CD4-positive, alpha-beta T cell (primary cell): ENCODE measurements around the gene F2RL2. TPM values are rescaled to one million over a fixed set of nuclear protein-coding genes. Genes with fewer than 3 reads are reported as not detected.

ENCODE experiments used
- ATAC-seq: fragments of 200-7000 bp; cut with Tn5 transposase; one replicate; pipeline ENCODE4 v1.10.0; 2022; ENCODE audit warnings: mild to moderate bottlenecking; ENCODE audit not compliant: poor library complexity
- CTCF ChIA-PET: fragments of 350-600 bp; sonication (Branson Sonifier 250); formaldehyde crosslinking; loops from one replicate; lab custom pipeline; 2021; ENCODE audit warnings: antibody characterized with exemption, inconsistent platforms; lab: Charles Lee
- POLR2A ChIA-PET: fragments of 350-600 bp; sonication (Branson Sonifier 250); formaldehyde crosslinking; loops from one replicate; lab custom pipeline; 2021; ENCODE audit warnings: antibody characterized with exemption, inconsistent platforms; lab: Charles Lee
- DNase-seq, 14 experiments: peaks; one replicate each; pipeline ENCODE4 v3.0.0-alpha.2; 2013 to 2020; ENCODE audit warnings: mixed read lengths in 2 of 14
- H3K27ac ChIP-seq, 2 donors: one replicate each; pipeline versions ENCODE4 v1.5.1 to v1.7.0; 2013; ENCODE audit warnings: low read length in 2 of 2, low read depth in 1 of 2, mild to moderate bottlenecking in 1 of 2
- H3K27me3 ChIP-seq, 2 experiments: 1 replicate in 1 of 2; 2 replicates in 1 of 2; pipeline versions ENCODE4 v1.6.1 to v1.7.0; 2013; ENCODE audit warnings: low read length in 2 of 2, control low read depth in 1 of 2, mild to moderate bottlenecking in 1 of 2, moderate library complexity in 1 of 2; ENCODE audit not compliant: insufficient read depth in 2 of 2, control insufficient read depth in 1 of 2
- H3K36me3 ChIP-seq: one replicate; pipeline ENCODE4 v1.6.1; 2013; ENCODE audit warnings: low read length, control low read depth; ENCODE audit not compliant: insufficient read depth
- H3K4me1 ChIP-seq: one replicate; pipeline ENCODE4 v1.6.1; 2013; ENCODE audit warnings: low read length, control low read depth; ENCODE audit not compliant: insufficient read depth
- H3K4me3 ChIP-seq: one replicate; pipeline ENCODE4 v1.5.1; 2013; ENCODE audit warnings: mild to moderate bottlenecking, low read length, moderate library complexity
- H3K9me3 ChIP-seq, 2 experiments: 1 replicate in 1 of 2; 2 replicates in 1 of 2; pipeline versions ENCODE4 v1.6.1 to v1.7.0; 2013; ENCODE audit warnings: low read length in 2 of 2, mild to moderate bottlenecking in 2 of 2, control low read depth in 1 of 2, moderate library complexity in 1 of 2; ENCODE audit not compliant: control insufficient read depth in 1 of 2, insufficient read depth in 1 of 2
- H3K27ac Mint-ChIP-seq: one replicate; pipeline ENCODE4 v1.8.0; 2020; ENCODE audit warnings: mixed read lengths
- H3K27me3 Mint-ChIP-seq: one replicate; pipeline ENCODE4 v1.8.0; 2021; ENCODE audit warnings: mixed read lengths
- H3K36me3 Mint-ChIP-seq: one replicate; pipeline ENCODE4 v1.8.0; 2021; ENCODE audit warnings: low read depth, mixed read lengths
- H3K4me1 Mint-ChIP-seq: one replicate; pipeline ENCODE4 v1.8.0; 2021; ENCODE audit warnings: low read depth, mixed read lengths
- H3K4me3 Mint-ChIP-seq: one replicate; pipeline ENCODE4 v1.8.0; 2020; ENCODE audit warnings: mild to moderate bottlenecking, mixed read lengths
- H3K9me3 Mint-ChIP-seq: one replicate; pipeline ENCODE4 v1.8.0; 2020; ENCODE audit warnings: mixed read lengths
- CTCF ChIP-seq: fragments of 200-600 bp; IDR thresholded peaks from one replicate; pipeline ENCODE4 v1.8.0; 2022; ENCODE audit warnings: antibody characterized with exemption, mild to moderate bottlenecking
- intact Hi-C, 2 experiments: fragments of 100-400 bp; cut with DNase I in 1 of 2; cut with micrococcal nuclease in 1 of 2; formaldehyde crosslinking; loops; one replicate each; pipeline versions ENCODE4 v1.15.1 to v1.9.0; 2023 to 2025; cut with DNase I, micrococcal nuclease
- polyA plus RNA-seq, 2 donors: library from polyadenylated mRNA; unstranded; fragments of 120-200 nt; gene quantifications; one replicate each; pipeline ENCODE4 v1.2.1, GENCODE V29; 2013
- total RNA-seq, 174 experiments: library from RNA in 2 of 174; stranded (reverse) in 2 of 174; gene quantifications; one replicate each; pipeline ENCODE4 v1.2.3 and lab custom pipeline; 2021 to 2026

The F2RL2 gene, protein sequence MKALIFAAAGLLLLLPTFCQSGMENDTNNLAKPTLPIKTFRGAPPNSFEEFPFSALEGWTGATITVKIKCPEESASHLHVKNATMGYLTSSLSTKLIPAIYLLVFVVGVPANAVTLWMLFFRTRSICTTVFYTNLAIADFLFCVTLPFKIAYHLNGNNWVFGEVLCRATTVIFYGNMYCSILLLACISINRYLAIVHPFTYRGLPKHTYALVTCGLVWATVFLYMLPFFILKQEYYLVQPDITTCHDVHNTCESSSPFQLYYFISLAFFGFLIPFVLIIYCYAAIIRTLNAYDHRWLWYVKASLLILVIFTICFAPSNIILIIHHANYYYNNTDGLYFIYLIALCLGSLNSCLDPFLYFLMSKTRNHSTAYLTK
- total RNA-seq: not detected
- 0.13 TPM for polyA plus RNA-seq (2013, experiment 1 of 2)
- 0.18 TPM for polyA plus RNA-seq (2013, experiment 2 of 2)
- total RNA-seq (lab: John Stamatoyannopoulos, UW): 0 to 1.2 (median 0.13) reads per million in 172 experiments

DNA sequence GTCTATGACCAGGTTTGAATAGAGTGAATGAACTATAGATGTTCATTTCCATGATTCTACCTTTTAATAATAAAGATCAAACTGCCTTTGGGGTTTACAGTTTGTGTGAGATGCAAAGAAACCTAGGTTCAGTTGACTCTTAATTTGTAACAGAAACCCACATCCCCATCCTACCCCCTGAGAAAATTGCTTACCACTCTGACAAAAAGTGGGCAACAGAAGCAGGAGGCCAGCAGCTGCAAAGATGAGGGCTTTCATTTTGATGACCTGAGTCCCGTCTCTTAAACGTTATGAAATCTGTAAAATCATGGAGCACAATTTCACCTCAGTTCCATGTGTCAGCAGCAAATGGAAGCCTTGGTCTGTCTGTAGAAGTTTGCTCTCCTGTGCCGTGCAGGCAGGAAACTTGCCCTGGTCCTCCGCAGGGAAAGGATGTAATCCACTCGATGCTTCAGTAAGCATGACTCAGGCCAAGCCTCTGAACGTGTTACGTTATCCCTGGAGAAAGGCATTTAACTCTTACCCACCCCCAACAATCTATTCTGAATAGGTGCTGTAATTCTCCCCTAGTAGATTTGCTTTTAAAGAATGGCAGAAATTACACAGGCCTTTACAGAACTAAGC is at the start of gene F2RL2:
Gene F2RL2, minus strand, starts transcription at position 431 of the 624 bp plus-strand sequence. Its CDS starts 173 bp downstream, at position 258.
- Histone ChIP-seq H3K36me3 (peaks cover 49% of the 10 kb centered on the region), H3K4me3 (no peak within 1 kb of the TSS), H3K27me3 (no peaks in the 10 kb centered on the region), H3K4me1 (no peaks in the 10 kb centered on the region), H3K27ac (no peak within 1 kb of the TSS), H3K9me3 (no peaks in the 10 kb centered on the region)
- no peaks in the 10 kb centered on the region for H3K9me3 Mint-ChIP-seq
- no peaks in the 10 kb centered on the region for H3K27me3 Mint-ChIP-seq
- intact Hi-C loops: no loop called here
- no peak for ATAC-seq
- no peak for DNase-seq
- H3K4me1 Mint-ChIP-seq: no peaks in the 10 kb centered on the region
- POLR2A ChIA-PET: no interaction called here
- H3K36me3 Mint-ChIP-seq: peaks cover 65% of the 10 kb centered on the region
- TF ChIP-seq CTCF: no peak
- H3K27ac Mint-ChIP-seq: no peak within 1 kb of the TSS
- CTCF ChIA-PET: no interaction called here
- no peak within 1 kb of the TSS for H3K4me3 Mint-ChIP-seq

- H3K27me3 Mint-ChIP-seq: no peaks in the 10 kb centered on the region
- Histone ChIP-seq H3K4me3 (no peak overlapping the region), H3K36me3 (peaks cover 93% of the 10 kb centered on the region), H3K27me3 (no peaks in the 10 kb centered on the region), H3K4me1 (no peaks in the 10 kb centered on the region), H3K27ac (no peak overlapping the region), H3K9me3 (no peaks in the 10 kb centered on the region)
- no peak overlapping the region for H3K27ac Mint-ChIP-seq
- H3K4me3 Mint-ChIP-seq: no peak overlapping the region
- intact Hi-C loops: no loop called here
- ATAC-seq: no peak
- DNase-seq: no peak
- ChIA-PET POLR2A (no interaction called here), CTCF (interaction anchor here (0.7 kb wide), 1 partner anchor 819 kb away, joined by 3 read pairs; no protein-coding TSS in a partner anchor)
- no peak for TF ChIP-seq CTCF
- H3K9me3 Mint-ChIP-seq: no peaks in the 10 kb centered on the region
- no peaks in the 10 kb centered on the region for H3K4me1 Mint-ChIP-seq
- H3K36me3 Mint-ChIP-seq: peaks cover 96% of the 10 kb centered on the region
Observed at GRCh38 chr5:76672242-76672641, 49.0 kb upstream of the F2RL2 start.

DNA sequence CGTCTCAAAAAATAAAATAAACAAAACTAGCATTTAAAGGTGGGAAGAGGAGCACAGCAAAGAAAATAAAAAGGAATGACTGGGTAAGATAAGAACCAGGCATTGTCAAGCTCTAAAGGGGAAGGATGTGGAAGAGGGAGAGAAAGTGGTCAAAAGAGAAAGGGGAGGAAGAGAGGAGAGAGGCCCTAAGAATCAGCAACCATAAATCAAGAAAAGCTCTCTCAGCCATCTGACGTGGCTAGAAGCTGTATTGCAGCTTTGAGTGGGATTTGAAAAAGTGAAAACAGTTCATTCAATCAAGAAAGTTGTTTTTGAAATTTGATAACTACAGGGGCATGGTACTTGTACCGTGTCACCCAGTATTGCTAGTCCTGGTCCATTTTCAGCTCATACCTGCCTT is 47.3 kb upstream of the F2RL2 start:
- Histone ChIP-seq H3K36me3 (peaks cover 92% of the 10 kb centered on the region), H3K4me3 (no peak overlapping the region), H3K9me3 (no peaks in the 10 kb centered on the region), H3K27ac (no peak overlapping the region), H3K27me3 (no peaks in the 10 kb centered on the region), H3K4me1 (no peaks in the 10 kb centered on the region)
- Mint-ChIP-seq H3K27ac (no peak overlapping the region), H3K27me3 (no peaks in the 10 kb centered on the region), H3K4me3 (no peak overlapping the region), H3K4me1 (no peaks in the 10 kb centered on the region), H3K9me3 (no peaks in the 10 kb centered on the region), H3K36me3 (peaks cover 96% of the 10 kb centered on the region)
- no peak for DNase-seq
- intact Hi-C loops: no loop called here
- ChIA-PET POLR2A (no interaction called here), CTCF (no interaction called here)
- no peak for ATAC-seq
- TF ChIP-seq CTCF: no peak
